Measurements from ENCODE around the gene CDH23.

CDH23 gene

GRCh38 chr10:71641986-71642385 lies 245.3 kb downstream of the CDH23 start:
- no peaks in the 10 kb centered on the region for H4K20me1 ChIP-seq (ENCODE audit: control insufficient read depth, insufficient read depth, low read depth, low read length)
- no peaks in the 10 kb centered on the region for H3F3A ChIP-seq (ENCODE audit: control insufficient read depth, insufficient read depth)
- no peaks in the 10 kb centered on the region; the same call in 1 of the 2 replicates for H3K27me3 ChIP-seq (ENCODE audit: control insufficient read depth, low read length)
- no peaks in the 10 kb centered on the region for H3K9me3 ChIP-seq (ENCODE audit: control insufficient read depth, insufficient read depth, low read length)
- H3K4me3 ChIP-seq (ENCODE audit: low read length), result no peak overlapping the region
- H3K79me2 ChIP-seq (ENCODE audit: control insufficient read depth, low read length), result no peaks in the 10 kb centered on the region
- no peaks in the 10 kb centered on the region for H3K36me3 ChIP-seq (ENCODE audit: control insufficient read depth, low read length)
- H3K27ac ChIP-seq (ENCODE audit: low read depth, low read length), result no peak overlapping the region
- H3K9me2 ChIP-seq (replicated peaks; ENCODE audit: control insufficient read depth, low read length), result no peaks in the 10 kb centered on the region
- peaks cover 37% of the 10 kb centered on the region for H3K4me1 ChIP-seq (ENCODE audit: control insufficient read depth, low read length)
- TF ChIP-seq CTCF (IDR thresholded peaks at IDR 0.05; ENCODE audit: low read depth, low read length, poor library complexity, severe bottlenecking) (no peak), EZH2phosphoT487 (IDR thresholded peaks at IDR 0.05; ENCODE audit: borderline replicate concordance, low read length) (no peak)
- no peak overlapping the region for H3K4me2 ChIP-seq (ENCODE audit: low read length)

GRCh38 chr10:71643904-71644303 lies 247.2 kb downstream of the CDH23 start:
- Histone ChIP-seq H3K36me3 (ENCODE audit: control insufficient read depth, low read length) (no peaks in the 10 kb centered on the region), H3F3A (ENCODE audit: control insufficient read depth, insufficient read depth) (no peaks in the 10 kb centered on the region), H3K27ac (ENCODE audit: low read depth, low read length) (no peak overlapping the region), H3K9me3 (ENCODE audit: control insufficient read depth, insufficient read depth, low read length) (no peaks in the 10 kb centered on the region), H4K20me1 (ENCODE audit: control insufficient read depth, insufficient read depth, low read depth, low read length) (no peaks in the 10 kb centered on the region), H3K79me2 (ENCODE audit: control insufficient read depth, low read length) (no peaks in the 10 kb centered on the region), H3K27me3 (ENCODE audit: control insufficient read depth, low read length) (no peaks in the 10 kb centered on the region), H3K4me3 (ENCODE audit: low read length) (no peak overlapping the region), H3K9me2 (replicated peaks; ENCODE audit: control insufficient read depth, low read length) (no peaks in the 10 kb centered on the region), H3K4me2 (ENCODE audit: low read length) (no peak overlapping the region; the same call in 1 of the 2 replicates), H3K4me1 (ENCODE audit: control insufficient read depth, low read length) (peaks cover 39% of the 10 kb centered on the region)
- TF ChIP-seq CTCF (IDR thresholded peaks at IDR 0.05; ENCODE audit: low read depth, low read length, poor library complexity, severe bottlenecking), result peak; percentile 15
- no peak for TF ChIP-seq EZH2phosphoT487 (IDR thresholded peaks at IDR 0.05; ENCODE audit: borderline replicate concordance, low read length)

- Histone ChIP-seq H3K79me2 (ENCODE audit: control insufficient read depth, low read length) (no peaks in the 10 kb centered on the region), H3K9me2 (replicated peaks; ENCODE audit: control insufficient read depth, low read length) (no peaks in the 10 kb centered on the region), H3F3A (ENCODE audit: control insufficient read depth, insufficient read depth) (no peaks in the 10 kb centered on the region), H3K9me3 (ENCODE audit: control insufficient read depth, insufficient read depth, low read length) (no peaks in the 10 kb centered on the region), H4K20me1 (ENCODE audit: control insufficient read depth, insufficient read depth, low read depth, low read length) (no peaks in the 10 kb centered on the region), H3K4me2 (ENCODE audit: low read length) (peak overlapping the region; percentile 25; the same call in 1 of the 2 replicates), H3K27ac (ENCODE audit: low read depth, low read length) (no peak overlapping the region), H3K4me1 (ENCODE audit: control insufficient read depth, low read length) (peaks cover 45% of the 10 kb centered on the region), H3K4me3 (ENCODE audit: low read length) (no peak overlapping the region), H3K36me3 (ENCODE audit: control insufficient read depth, low read length) (no peaks in the 10 kb centered on the region), H3K27me3 (ENCODE audit: control insufficient read depth, low read length) (no peaks in the 10 kb centered on the region)
- TF ChIP-seq CTCF (IDR thresholded peaks at IDR 0.05; ENCODE audit: low read depth, low read length, poor library complexity, severe bottlenecking) (no peak), EZH2phosphoT487 (IDR thresholded peaks at IDR 0.05; ENCODE audit: borderline replicate concordance, low read length) (no peak)
Measured at GRCh38 chr10:71644307-71645180, 247.8 kb downstream of the CDH23 start.
